Epithelial cell of proximal tubule (primary cell): ENCODE measurements around the gene H6PD. TPM values are rescaled to one million over a fixed set of nuclear protein-coding genes. Genes with fewer than 3 reads are reported as not detected.

Source experiments
- DNase-seq: peaks from one replicate; pipeline ENCODE4 v3.0.0-alpha.2; 2011; ENCODE audit warnings: low read depth
- H3K4me3 ChIP-seq: 2 replicates; pipeline ENCODE4 v1.5.1; 2011; ENCODE audit warnings: low read depth, mild to moderate bottlenecking, low read length
- CTCF ChIP-seq: conservative IDR thresholded peaks from 2 replicates; pipeline ENCODE4 v1.5.1; 2012; ENCODE audit warnings: low read depth, mild to moderate bottlenecking, low read length
- total RNA-seq: library from RNA; depleted of rRNA; stranded (reverse); fragments of >200 nt; gene quantifications from 2 replicates; pipeline ENCODE4 v1.2.3, GENCODE V29; 2015

Gene H6PD
- total RNA-seq, 1 donor from 2014 or later, result 10.7 TPM

GRCh38 chr1:9305216-9305615 is 70.6 kb downstream of the H6PD start:
- no peak for TF ChIP-seq CTCF

DNA sequence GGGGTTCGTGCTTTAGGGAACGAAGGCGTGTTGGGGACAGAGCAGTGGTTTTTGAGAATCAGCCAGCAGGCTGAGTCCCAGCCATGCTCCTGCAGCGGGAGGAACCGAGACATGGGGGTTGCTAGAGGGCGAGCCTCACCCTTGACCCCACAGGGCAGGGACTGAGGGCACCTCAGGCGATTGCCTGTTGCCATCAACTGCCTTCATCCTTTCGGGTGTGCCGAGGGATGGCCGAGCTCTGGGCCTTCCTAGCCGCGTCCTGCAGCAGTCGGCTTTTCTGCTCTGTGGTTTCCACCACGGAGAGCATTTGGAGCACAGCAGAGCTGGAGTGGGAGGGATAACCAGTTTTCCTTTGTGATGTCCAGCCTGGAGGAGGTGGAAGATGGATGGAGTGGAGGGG is 71.4 kb downstream of the H6PD start:
- no peak overlapping the region for H3K4me3 ChIP-seq
- no peak for TF ChIP-seq CTCF
- DNase-seq, result no peak

More at GRCh38 chr1:9305216-9305615, 70.6 kb downstream of the H6PD start:
- no peak overlapping the region for H3K4me3 ChIP-seq
- no peak for DNase-seq

GRCh38 chr1:9307303-9307702 is 72.7 kb downstream of the H6PD start:
- TF ChIP-seq CTCF, result no peak
- no peak for DNase-seq
- no peak overlapping the region for H3K4me3 ChIP-seq

GRCh38 chr1:9308236-9308785 is 73.7 kb downstream of the H6PD start:
- no peak overlapping the region for H3K4me3 ChIP-seq
- TF ChIP-seq CTCF, result no peak
- no peak for DNase-seq

DNA sequence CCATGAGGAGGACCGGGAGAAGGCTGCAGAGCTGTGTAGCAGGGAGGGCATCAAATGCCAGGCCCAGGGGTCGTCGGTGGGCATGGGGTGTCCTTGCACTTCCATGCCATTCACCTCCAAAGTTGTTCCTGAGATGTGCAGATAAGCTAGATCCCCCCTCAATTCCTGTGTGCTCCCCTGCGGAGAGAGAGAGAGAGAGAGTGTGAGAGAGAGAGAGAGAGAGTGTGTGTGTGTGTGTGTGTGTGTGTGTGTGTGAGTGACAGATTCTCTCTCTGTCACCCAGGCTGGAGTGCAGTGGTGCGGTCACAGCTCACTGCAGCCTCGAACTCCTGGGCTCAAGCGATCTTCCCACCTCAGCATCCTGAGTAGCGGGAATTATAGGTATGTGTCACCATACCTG is 74.5 kb downstream of the H6PD start:
- no peak for TF ChIP-seq CTCF
- DNase-seq, result no peak
- H3K4me3 ChIP-seq, result no peak overlapping the region

DNA sequence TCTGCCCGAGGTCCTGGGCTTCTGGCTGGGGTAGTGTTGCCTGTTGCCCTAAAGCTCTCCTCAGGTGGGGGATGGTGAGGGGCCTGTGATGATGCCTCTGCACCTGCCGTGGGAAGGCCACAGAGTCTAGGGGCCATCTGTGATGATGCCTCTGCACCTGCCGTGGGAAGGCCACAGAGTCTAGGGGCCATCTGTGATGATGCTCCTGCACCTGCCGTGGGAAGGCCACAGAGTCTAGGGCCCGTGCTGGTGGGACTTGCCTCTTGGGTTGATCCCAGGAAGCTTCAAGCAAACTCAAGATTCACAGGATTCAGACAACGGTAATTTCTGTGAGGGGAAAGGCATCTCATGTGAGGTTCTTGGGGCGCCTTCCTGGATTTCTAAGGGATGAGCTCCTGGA is 75.4 kb downstream of the H6PD start:
- H3K4me3 ChIP-seq, result no peak overlapping the region
- DNase-seq, result no peak
- no peak for TF ChIP-seq CTCF

GRCh38 chr1:9311029-9311428 is 76.5 kb downstream of the H6PD start:
- no peak for TF ChIP-seq CTCF
- no peak for DNase-seq
- H3K4me3 ChIP-seq, result no peak overlapping the region
